T-helper 1 cell treated with Interleukin-12 subunit alpha and Interleukin-12 subunit beta and Interleukin-4 antibody, amounts not matched to agents 30 μg/mL and 1 μg/mL, for 36 hours (primary cell): ENCODE data around the gene CCDC136.

Experiments
- H3K27ac Mint-ChIP-seq: one replicate; pipeline ENCODE4 v1.8.0; 2021; ENCODE audit warnings: mild to moderate bottlenecking, mixed read lengths
- H3K27me3 Mint-ChIP-seq: one replicate; pipeline ENCODE4 v1.8.0; 2021; ENCODE audit warnings: low read depth, mixed read lengths
- H3K36me3 Mint-ChIP-seq: one replicate; pipeline ENCODE4 v1.8.0; 2021; ENCODE audit warnings: low read depth, mixed read lengths
- H3K4me1 Mint-ChIP-seq: one replicate; pipeline ENCODE4 v1.8.0; 2021; ENCODE audit warnings: low read depth, mixed read lengths
- H3K4me3 Mint-ChIP-seq: one replicate; pipeline ENCODE4 v1.8.0; 2021; ENCODE audit warnings: mild to moderate bottlenecking, moderate library complexity, mixed read lengths
- H3K9me3 Mint-ChIP-seq: one replicate; pipeline ENCODE4 v1.8.0; 2021; ENCODE audit warnings: mixed read lengths

The CCDC136 gene

GRCh38 chr7:128860158-128861073, 68.6 kb downstream of the CCDC136 start:
- Mint-ChIP-seq H3K36me3 (peaks cover 7% of the 10 kb centered on the region), H3K27ac (no peak overlapping the region), H3K9me3 (no peaks in the 10 kb centered on the region), H3K4me1 (peaks cover 13% of the 10 kb centered on the region), H3K27me3 (no peaks in the 10 kb centered on the region), H3K4me3 (no peak overlapping the region)

DNA sequence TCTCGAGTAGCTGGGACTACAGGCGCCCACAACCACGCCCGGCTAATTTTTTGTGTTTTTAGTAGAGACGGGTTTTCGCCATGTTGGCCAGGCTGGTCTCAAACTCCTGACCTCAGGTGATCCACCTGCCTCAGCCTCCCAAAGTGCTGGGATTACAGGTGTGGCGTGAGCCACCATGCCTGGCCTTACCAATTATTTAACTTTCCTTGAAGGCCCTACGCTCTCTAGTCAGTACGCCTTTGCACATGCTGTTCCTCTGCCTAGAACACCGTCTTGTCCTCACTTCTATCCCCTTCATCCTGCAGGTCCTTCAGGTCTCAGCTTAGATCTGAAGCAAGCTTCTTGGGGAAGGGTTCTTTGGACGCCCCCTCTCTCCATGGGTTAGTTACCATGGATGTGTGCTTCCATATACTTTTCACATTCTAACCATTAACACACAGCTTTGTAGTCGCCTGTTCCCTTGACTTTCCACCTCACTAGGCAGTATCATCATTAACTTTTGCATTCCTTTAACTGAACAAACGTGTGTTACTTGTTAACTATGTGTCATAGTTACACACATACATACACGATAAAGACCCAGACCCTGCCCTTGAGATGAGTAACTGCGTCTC, 70.3 kb downstream of the CCDC136 start:
- peaks cover 15% of the 10 kb centered on the region for H3K4me1 Mint-ChIP-seq
- H3K27me3 Mint-ChIP-seq = no peaks in the 10 kb centered on the region

GRCh38 chr7:128862571-128863432, 71.0 kb downstream of the CCDC136 start, which contains the start of gene ATP6V1F:
Gene ATP6V1F, plus strand, starts transcription at chr7:128862856. Its CDS starts 49 bp downstream, at chr7:128862905.
- Mint-ChIP-seq H3K9me3 (no peaks in the 10 kb centered on the region), H3K27ac (peak within 1 kb of the TSS; percentile 95), H3K4me3 (peak within 1 kb of the TSS; percentile 98), H3K27me3 (peaks cover 2% of the 10 kb centered on the region), H3K36me3 (peaks cover 12% of the 10 kb centered on the region), H3K4me1 (peaks cover 17% of the 10 kb centered on the region)

More for the DNA sequence above, 70.3 kb downstream of the CCDC136 start:
- H3K9me3 Mint-ChIP-seq = no peaks in the 10 kb centered on the region
- peak overlapping the region; percentile 98 for H3K4me3 Mint-ChIP-seq
- H3K36me3 Mint-ChIP-seq = peaks cover 12% of the 10 kb centered on the region
- H3K27ac Mint-ChIP-seq = peak overlapping the region; percentile 95

DNA sequence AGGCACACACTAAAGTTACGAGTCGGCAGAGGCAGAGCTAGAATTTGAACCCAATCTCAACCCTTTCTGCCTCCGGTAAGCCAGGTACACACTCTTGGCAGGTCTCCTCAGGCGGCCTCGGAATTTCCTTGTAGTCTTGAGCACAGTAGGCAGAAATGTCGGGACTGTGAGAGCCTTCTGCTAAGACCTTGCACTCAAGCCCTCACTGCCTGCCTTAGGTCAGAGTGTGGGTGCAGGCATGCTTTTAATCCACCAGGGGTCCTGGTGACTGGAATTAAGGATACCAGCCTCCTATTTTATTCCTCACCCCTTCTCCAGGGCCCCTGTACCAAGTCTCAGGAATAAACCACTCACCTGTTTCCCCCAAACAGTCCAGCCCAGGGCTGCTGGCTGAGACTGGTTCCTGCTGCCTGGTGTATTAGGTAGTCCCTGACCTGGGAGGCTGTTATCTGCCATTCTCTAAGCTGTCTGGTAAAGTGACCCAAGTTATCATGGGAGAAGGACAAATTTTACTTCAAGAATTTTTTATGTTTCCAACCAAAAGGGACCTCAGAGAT, 71.7 kb downstream of the CCDC136 start:
- H3K4me3 Mint-ChIP-seq = peak overlapping the region; percentile 98
- peaks cover 18% of the 10 kb centered on the region for H3K4me1 Mint-ChIP-seq
- H3K9me3 Mint-ChIP-seq = no peaks in the 10 kb centered on the region
- H3K27ac Mint-ChIP-seq = peak overlapping the region; percentile 95
- H3K27me3 Mint-ChIP-seq = peaks cover 4% of the 10 kb centered on the region
- H3K36me3 Mint-ChIP-seq = peaks cover 12% of the 10 kb centered on the region

GRCh38 chr7:128865303-128865702, 73.5 kb downstream of the CCDC136 start:
- Mint-ChIP-seq H3K27me3 (peaks cover 8% of the 10 kb centered on the region), H3K36me3 (peaks cover 13% of the 10 kb centered on the region), H3K27ac (no peak overlapping the region), H3K9me3 (no peaks in the 10 kb centered on the region), H3K4me3 (no peak overlapping the region), H3K4me1 (peaks cover 22% of the 10 kb centered on the region)

GRCh38 chr7:128865996-128866877, 74.5 kb downstream of the CCDC136 start:
- H3K4me1 Mint-ChIP-seq = peaks cover 23% of the 10 kb centered on the region
- peaks cover 15% of the 10 kb centered on the region for H3K36me3 Mint-ChIP-seq
- no peaks in the 10 kb centered on the region for H3K9me3 Mint-ChIP-seq
- no peak overlapping the region for H3K4me3 Mint-ChIP-seq
- H3K27me3 Mint-ChIP-seq = peaks cover 17% of the 10 kb centered on the region
- H3K27ac Mint-ChIP-seq = no peak overlapping the region

GRCh38 chr7:128867241-128867640, 75.5 kb downstream of the CCDC136 start:
- Mint-ChIP-seq H3K36me3 (peaks cover 15% of the 10 kb centered on the region), H3K27me3 (peaks cover 27% of the 10 kb centered on the region), H3K4me1 (peaks cover 20% of the 10 kb centered on the region), H3K4me3 (no peak overlapping the region), H3K27ac (no peak overlapping the region), H3K9me3 (no peaks in the 10 kb centered on the region)

- Mint-ChIP-seq H3K36me3 (peaks cover 9% of the 10 kb centered on the region), H3K27ac (no peak overlapping the region), H3K4me3 (peak overlapping the region; percentile 15), H3K9me3 (no peaks in the 10 kb centered on the region), H3K27me3 (peaks cover 27% of the 10 kb centered on the region), H3K4me1 (peaks cover 15% of the 10 kb centered on the region)
Measured at GRCh38 chr7:128867842-128868623, 76.3 kb downstream of the CCDC136 start.

- H3K4me3 Mint-ChIP-seq = peak overlapping the region; percentile 27
Measured at GRCh38 chr7:128868624-128869137, 76.9 kb downstream of the CCDC136 start.

DNA sequence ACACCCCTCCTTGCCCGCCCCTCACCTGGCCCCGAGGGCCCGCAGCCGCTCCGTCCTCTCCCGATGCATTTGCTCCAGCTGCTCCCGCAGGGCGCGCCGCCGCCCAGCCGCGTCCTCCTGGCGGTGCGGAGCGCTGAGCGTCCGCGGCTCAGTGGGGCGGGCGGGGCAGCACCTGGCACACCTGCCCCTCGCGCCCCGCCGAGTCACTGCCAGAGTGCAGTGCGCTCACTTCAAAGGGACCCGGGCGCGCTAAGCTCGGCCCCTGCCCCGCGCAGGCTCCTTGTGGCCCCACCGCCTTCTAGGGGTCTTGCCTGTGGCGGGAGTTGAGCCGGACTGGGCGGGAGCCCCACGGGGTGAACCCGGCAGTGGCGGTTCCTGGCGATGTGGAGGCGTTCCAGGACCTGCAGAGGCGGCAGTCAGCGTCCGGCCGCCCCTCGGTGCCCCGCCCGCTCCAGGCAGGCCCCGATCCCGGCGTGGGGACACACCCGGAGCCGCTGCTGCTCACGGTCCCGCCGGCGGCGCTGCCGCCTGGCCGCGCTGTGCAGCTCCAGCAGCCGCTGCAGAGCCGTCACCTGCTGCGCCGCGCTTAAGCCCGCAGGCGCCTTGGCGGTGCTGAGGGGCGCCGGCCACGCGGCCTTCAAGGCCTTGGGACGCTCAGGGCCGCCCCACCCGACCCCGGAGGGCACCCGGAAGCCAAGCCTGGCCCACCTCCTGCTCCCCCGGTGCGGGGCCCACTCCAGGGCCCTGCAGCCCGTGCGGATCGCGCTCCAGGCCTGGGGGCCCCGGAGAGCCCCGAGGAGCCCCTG, 77.6 kb downstream of the CCDC136 start:
- Mint-ChIP-seq H3K36me3 (peaks cover 8% of the 10 kb centered on the region), H3K9me3 (no peaks in the 10 kb centered on the region), H3K4me3 (no peak overlapping the region), H3K4me1 (peaks cover 10% of the 10 kb centered on the region), H3K27ac (no peak overlapping the region), H3K27me3 (peaks cover 27% of the 10 kb centered on the region)

More at GRCh38 chr7:128868624-128869137, 76.9 kb downstream of the CCDC136 start:
- Mint-ChIP-seq H3K4me1 (peaks cover 13% of the 10 kb centered on the region), H3K9me3 (no peaks in the 10 kb centered on the region), H3K36me3 (peaks cover 9% of the 10 kb centered on the region), H3K27ac (no peak overlapping the region), H3K27me3 (peaks cover 27% of the 10 kb centered on the region)

GRCh38 chr7:128869944-128870285, 78.1 kb downstream of the CCDC136 start:
- Mint-ChIP-seq H3K27me3 (peaks cover 27% of the 10 kb centered on the region), H3K27ac (no peak overlapping the region), H3K4me1 (peaks cover 10% of the 10 kb centered on the region), H3K9me3 (no peaks in the 10 kb centered on the region), H3K36me3 (peaks cover 8% of the 10 kb centered on the region), H3K4me3 (peak overlapping the region; percentile 69)

DNA sequence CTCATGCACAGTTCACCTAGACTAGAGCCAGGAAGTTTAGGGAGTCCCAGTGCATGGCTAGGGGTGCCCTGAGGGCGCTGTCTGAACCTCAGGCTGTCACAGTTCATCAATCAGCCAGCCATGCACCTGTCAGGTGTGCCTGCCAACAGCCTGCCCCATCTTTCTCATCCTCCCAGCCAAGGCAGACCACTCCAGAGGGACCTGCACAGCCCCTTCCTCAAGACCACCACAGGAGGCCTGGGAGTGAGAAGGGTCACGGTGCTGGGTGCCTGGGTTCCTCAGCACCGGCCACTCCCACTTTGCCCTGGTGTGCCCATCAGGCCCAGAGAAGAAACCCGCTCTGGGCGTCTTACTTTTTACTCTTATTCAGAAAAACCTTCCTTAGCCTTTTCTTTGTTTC, 79.3 kb downstream of the CCDC136 start:
- H3K9me3 Mint-ChIP-seq = no peaks in the 10 kb centered on the region
- no peak overlapping the region for H3K27ac Mint-ChIP-seq
- H3K4me3 Mint-ChIP-seq = no peak overlapping the region
- peaks cover 2% of the 10 kb centered on the region for H3K36me3 Mint-ChIP-seq
- H3K27me3 Mint-ChIP-seq = peaks cover 27% of the 10 kb centered on the region
- peaks cover 8% of the 10 kb centered on the region for H3K4me1 Mint-ChIP-seq
